Tibial nerve (tissue), 4 donors: ENCODE measurements around the gene BMP2K. TPM values are rescaled to one million over a fixed set of nuclear protein-coding genes. Genes with fewer than 3 reads are reported as not detected.

Source experiments
- DNase-seq, 2 donors: peaks; one replicate each; pipeline ENCODE4 v3.0.0-alpha.2; 2019; ENCODE audit warnings: low spot score in 2 of 2
- H3K27ac ChIP-seq, 4 donors: fragments of 200-600 bp; sonication (generic) in 3 of 4; one replicate each; pipeline ENCODE4 v1.5.1; 2017 to 2019; ENCODE audit warnings: mild to moderate bottlenecking in 1 of 4
- H3K27me3 ChIP-seq, 2 donors: fragments of 200-600 bp; sonication (generic) in 1 of 2; one replicate each; pipeline versions ENCODE4 v1.5.1 to v1.6.0; 2017 to 2019
- H3K36me3 ChIP-seq, 3 donors: fragments of 200-600 bp; sonication (generic); one replicate each; pipeline ENCODE4 v1.5.1; 2018 to 2019
- H3K4me1 ChIP-seq, 4 donors: fragments of 200-600 bp; sonication (generic) in 3 of 4; one replicate each; pipeline ENCODE4 v1.5.1; 2017 to 2019
- H3K4me3 ChIP-seq, 4 donors: fragments of 200-600 bp; sonication (generic) in 3 of 4; one replicate each; pipeline ENCODE4 v1.5.1; 2017 to 2019; ENCODE audit warnings: mild to moderate bottlenecking in 1 of 4, moderate library complexity in 1 of 4
- H3K9me3 ChIP-seq, 4 donors: fragments of 200-600 bp; sonication (generic) in 3 of 4; one replicate each; pipeline ENCODE4 v1.5.1; 2017 to 2019
- CTCF ChIP-seq, 5 experiments: fragments of 200-600 bp in 3 of 5; fragments of 450-650 bp in 2 of 5; sonication (generic) in 3 of 5; IDR thresholded peaks; one replicate each; pipeline ENCODE4 v1.5.1; 2016 to 2019; ENCODE audit warnings: antibody characterized with exemption in 5 of 5, mild to moderate bottlenecking in 3 of 5, moderate library complexity in 2 of 5
- EP300 ChIP-seq, 2 donors: sonication (generic); formaldehyde crosslinking; IDR thresholded peaks; one replicate each; pipeline ENCODE4 v1.6.1; 2017; ENCODE audit warnings: antibody characterized with exemption in 2 of 2, mild to moderate bottlenecking in 1 of 2
- POLR2A ChIP-seq, 2 donors: fragments of 450-650 bp; IDR thresholded peaks; one replicate each; pipeline ENCODE4 v1.6.1; 2017; ENCODE audit warnings: antibody characterized with exemption in 2 of 2, mild to moderate bottlenecking in 2 of 2, moderate library complexity in 2 of 2
- WGBS, 2 donors: methylation state at CpG; one replicate each; pipeline ENCODE4 v1.1.5; 2018; 5-methylcytosine and 5-hydroxymethylcytosine counted together
- total RNA-seq, 4 donors: library from RNA; depleted of rRNA; stranded (reverse); fragments of >200 nt; gene quantifications; one replicate each; pipeline ENCODE4 v1.1.0, GENCODE V29; 2016

Gene BMP2K
- total RNA-seq, 4 donors from 2014 or later, result 39.8 to 84.8 (median 67.0) TPM

GRCh38 chr4:78889955-78890354 is 113.8 kb downstream of the BMP2K start:
- H3K4me3 ChIP-seq, result no peak overlapping the region
- TF ChIP-seq CTCF (IDR thresholded peaks at IDR 0.05) (no peak), POLR2A (IDR thresholded peaks at IDR 0.05) (no peak), EP300 (IDR thresholded peaks at IDR 0.05) (no peak)
- DNase-seq, result no peak
- H3K4me1 ChIP-seq, result no peaks in the 10 kb centered on the region
- no peaks in the 10 kb centered on the region for H3K9me3 ChIP-seq
- H3K27me3 ChIP-seq, result no peaks in the 10 kb centered on the region
- H3K27ac ChIP-seq, result no peak overlapping the region
- peaks cover 0 to 63% (median 0%) of the 10 kb centered on the region in 3 donors for H3K36me3 ChIP-seq

GRCh38 chr4:78899302-78899701 is 123.2 kb downstream of the BMP2K start:
- no peak overlapping the region for H3K27ac ChIP-seq
- no peak for DNase-seq
- H3K4me1 ChIP-seq, result no peaks in the 10 kb centered on the region
- no peaks in the 10 kb centered on the region for H3K27me3 ChIP-seq
- H3K9me3 ChIP-seq, result no peaks in the 10 kb centered on the region
- peaks cover 0 to 35% (median 0%) of the 10 kb centered on the region in 3 donors for H3K36me3 ChIP-seq
- TF ChIP-seq EP300 (IDR thresholded peaks at IDR 0.05) (no peak), CTCF (IDR thresholded peaks at IDR 0.05) (no peak), POLR2A (IDR thresholded peaks at IDR 0.05) (no peak)
- no peak overlapping the region for H3K4me3 ChIP-seq

- H3K4me3 ChIP-seq, result no peak overlapping the region
- H3K27ac ChIP-seq, result no peak overlapping the region
- H3K9me3 ChIP-seq, result no peaks in the 10 kb centered on the region
- no peaks in the 10 kb centered on the region for H3K4me1 ChIP-seq
- H3K36me3 ChIP-seq, result peaks cover 0 to 22% (median 0%) of the 10 kb centered on the region in 3 donors
- WGBS, 2 donors, result 74 to 78% methylated on average over 2 of the region's 2 CpGs
- H3K27me3 ChIP-seq, result no peaks in the 10 kb centered on the region
- no peak for DNase-seq
- TF ChIP-seq EP300 (IDR thresholded peaks at IDR 0.05) (no peak), POLR2A (IDR thresholded peaks at IDR 0.05) (no peak), CTCF (IDR thresholded peaks at IDR 0.05) (no peak)
These were observed 125.7 kb downstream of the BMP2K start for GRCh38 chr4:78901882-78902281.

GRCh38 chr4:78902298-78902697 is 126.1 kb downstream of the BMP2K start:
- Histone ChIP-seq H3K4me3 (no peak overlapping the region), H3K9me3 (no peaks in the 10 kb centered on the region), H3K4me1 (no peaks in the 10 kb centered on the region), H3K36me3 (peaks cover 0 to 22% (median 0%) of the 10 kb centered on the region in 3 donors), H3K27ac (no peak overlapping the region), H3K27me3 (no peaks in the 10 kb centered on the region)
- TF ChIP-seq CTCF (IDR thresholded peaks at IDR 0.05) (no peak), EP300 (IDR thresholded peaks at IDR 0.05) (no peak), POLR2A (IDR thresholded peaks at IDR 0.05) (no peak)
- DNase-seq, result no peak
- WGBS, 2 donors, result 96 to 98% methylated on average over 1 of the region's 1 CpG

GRCh38 chr4:78904143-78904542 is 128.0 kb downstream of the BMP2K start:
- H3K36me3 ChIP-seq, result peaks cover 0 to 30% (median 0%) of the 10 kb centered on the region in 3 donors
- H3K4me3 ChIP-seq, result no peak overlapping the region
- no peaks in the 10 kb centered on the region for H3K9me3 ChIP-seq
- DNase-seq, result no peak
- H3K27me3 ChIP-seq, result no peaks in the 10 kb centered on the region
- no peak overlapping the region for H3K27ac ChIP-seq
- no peak for TF ChIP-seq CTCF (IDR thresholded peaks at IDR 0.05)
- no peak for TF ChIP-seq EP300 (IDR thresholded peaks at IDR 0.05)
- TF ChIP-seq POLR2A (IDR thresholded peaks at IDR 0.05), result no peak
- 48 to 54% methylated on average over 1 of the region's 1 CpG for WGBS, 2 donors
- no peaks in the 10 kb centered on the region for H3K4me1 ChIP-seq
